ENCODE results near the gene CRYZL1. TPM values are rescaled to one million over a fixed set of nuclear protein-coding genes. Genes with fewer than 3 reads are reported as not detected.
A peak's percentile ranks its signal among the peaks of the same experiment; 100 is the strongest.

CRYZL1 gene
- total RNA-seq, 4 donors from 2014 or later: 14.8 to 29.4 (median 24.4) TPM

DNA sequence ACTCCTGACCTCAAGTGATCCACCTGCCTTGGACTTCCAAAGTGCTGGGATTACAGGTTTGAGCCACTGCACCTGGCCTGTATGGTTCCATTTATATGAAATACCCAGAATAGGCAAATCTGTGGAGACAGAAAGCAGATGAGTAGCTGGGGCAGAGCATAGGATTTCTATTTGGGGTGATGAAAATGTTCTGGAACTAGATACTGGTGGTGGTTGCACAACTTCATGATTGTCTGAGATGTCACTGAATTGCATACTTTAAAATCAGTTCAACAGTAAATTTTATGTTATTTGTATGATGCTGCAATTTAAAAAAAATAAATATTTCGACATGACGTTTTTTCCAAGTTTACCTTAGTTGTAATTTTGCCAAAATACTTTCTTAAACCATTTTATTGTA lies 24.6 kb upstream of the CRYZL1 start:
- Histone ChIP-seq H3K9me3 (no peaks in the 10 kb centered on the region), H3K27ac (peak overlapping the region in 1 of 4 donors; percentile 15), H3K4me1 (peaks cover 8 to 11% of the 10 kb centered on the region in 2 donors), H3K4me3 (no peak overlapping the region), H3K36me3 (no peaks in the 10 kb centered on the region), H3K27me3 (no peaks in the 10 kb centered on the region)
- DNase-seq (no peak), ATAC-seq (peak; percentile 86 to 90)
- in situ Hi-C loops (cut with MboI; ENCODE audit: low sequenced_read_pairs in 4 of 4) (loop anchor here in 1 of 4 donors (25.0 kb wide), 1 partner anchor 221 kb away; no protein-coding TSS in a partner anchor), intact Hi-C loops (cut with DNase I; ENCODE audit: low total_unique reads) (no loop called here)
- TF ChIP-seq CTCF (IDR thresholded peaks at IDR 0.05 in 4 of 5, conservative IDR thresholded peaks at IDR 0.05 in 1 of 5) (no peak), POLR2A (IDR thresholded peaks at IDR 0.05) (no peak)

DNA sequence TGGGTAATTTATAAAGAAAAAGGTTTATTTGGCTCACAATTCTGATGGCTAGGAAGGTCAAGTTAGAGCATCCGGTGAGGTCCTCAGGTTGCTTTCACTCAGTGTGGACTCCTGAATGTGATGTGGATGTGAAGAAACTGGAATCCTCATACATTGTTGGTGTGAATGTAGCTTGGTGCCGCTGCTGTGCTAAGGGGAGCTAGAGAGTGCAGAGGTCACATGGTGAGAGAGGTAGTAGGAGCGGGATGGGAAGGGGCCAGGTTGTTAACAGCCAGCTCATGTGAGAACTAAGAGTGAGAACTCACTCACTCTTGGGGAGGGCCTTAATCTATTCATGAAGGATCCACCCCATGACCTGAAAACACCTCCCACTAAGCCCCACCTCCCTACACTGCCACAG lies 22.6 kb upstream of the CRYZL1 start:
- in situ Hi-C loops (cut with MboI; ENCODE audit: low sequenced_read_pairs in 4 of 4): loop anchor here in 1 of 4 donors (25.0 kb wide), 1 partner anchor 223 kb away; no protein-coding TSS in a partner anchor
- intact Hi-C loops (cut with DNase I; ENCODE audit: low total_unique reads): no loop called here
- H3K9me3 ChIP-seq: no peaks in the 10 kb centered on the region
- no peak for DNase-seq
- no peaks in the 10 kb centered on the region for H3K27me3 ChIP-seq
- H3K27ac ChIP-seq: no peak overlapping the region
- no peaks in the 10 kb centered on the region for H3K36me3 ChIP-seq
- peaks cover 8 to 17% of the 10 kb centered on the region in 2 donors for H3K4me1 ChIP-seq
- TF ChIP-seq CTCF (IDR thresholded peaks at IDR 0.05 in 4 of 5, conservative IDR thresholded peaks at IDR 0.05 in 1 of 5) (no peak), POLR2A (IDR thresholded peaks at IDR 0.05) (no peak)
- ATAC-seq: no peak
- H3K4me3 ChIP-seq: no peak overlapping the region

GRCh38 chr21:33663241-33663640 lies 21.7 kb upstream of the CRYZL1 start:
- no peak for DNase-seq
- no peak for ATAC-seq
- no peaks in the 10 kb centered on the region for H3K27me3 ChIP-seq
- no peak overlapping the region for H3K27ac ChIP-seq
- intact Hi-C loops (cut with DNase I; ENCODE audit: low total_unique reads): no loop called here
- H3K9me3 ChIP-seq: no peaks in the 10 kb centered on the region
- no peak overlapping the region for H3K4me3 ChIP-seq
- in situ Hi-C loops (cut with MboI; ENCODE audit: low sequenced_read_pairs in 4 of 4): loop anchor here in 1 of 4 donors (25.0 kb wide), 1 partner anchor 224 kb away; no protein-coding TSS in a partner anchor
- H3K4me1 ChIP-seq: peaks cover 8 to 17% of the 10 kb centered on the region in 2 donors
- TF ChIP-seq POLR2A (IDR thresholded peaks at IDR 0.05) (no peak), CTCF (IDR thresholded peaks at IDR 0.05 in 4 of 5, conservative IDR thresholded peaks at IDR 0.05 in 1 of 5) (no peak)
- no peaks in the 10 kb centered on the region for H3K36me3 ChIP-seq

GRCh38 chr21:33662046-33662445 lies 20.5 kb upstream of the CRYZL1 start:
- DNase-seq: no peak
- Histone ChIP-seq H3K4me1 (peaks cover 8 to 21% of the 10 kb centered on the region in 2 donors), H3K27ac (no peak overlapping the region), H3K27me3 (no peaks in the 10 kb centered on the region), H3K4me3 (no peak overlapping the region), H3K36me3 (no peaks in the 10 kb centered on the region), H3K9me3 (no peaks in the 10 kb centered on the region)
- TF ChIP-seq POLR2A (IDR thresholded peaks at IDR 0.05) (no peak), CTCF (IDR thresholded peaks at IDR 0.05 in 4 of 5, conservative IDR thresholded peaks at IDR 0.05 in 1 of 5) (no peak)
- no peak for ATAC-seq
- intact Hi-C loops (cut with DNase I; ENCODE audit: low total_unique reads): no loop called here
- in situ Hi-C loops (cut with MboI; ENCODE audit: low sequenced_read_pairs in 4 of 4): loop anchor here in 1 of 4 donors (25.0 kb wide), 1 partner anchor 225 kb away; no protein-coding TSS in a partner anchor

DNA sequence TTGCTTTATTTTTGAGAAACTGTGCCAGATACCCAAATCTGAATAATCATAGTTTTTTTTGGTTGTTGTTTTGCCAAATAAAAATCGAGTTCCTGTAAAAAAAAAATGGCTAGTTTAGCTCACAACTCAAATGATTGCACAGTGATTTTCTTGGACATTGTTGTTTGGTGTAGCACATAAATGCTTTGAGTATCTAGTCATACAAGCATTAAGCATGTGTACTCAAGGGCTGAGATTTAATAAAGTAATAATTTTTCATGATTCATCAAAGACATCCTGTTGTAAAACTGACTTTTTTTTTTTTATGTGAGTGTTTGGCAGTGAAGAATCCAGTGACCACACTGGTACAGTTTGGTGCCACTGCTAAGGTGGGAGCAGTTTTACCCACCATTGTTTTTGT lies 19.6 kb upstream of the CRYZL1 start:
- Histone ChIP-seq H3K36me3 (no peaks in the 10 kb centered on the region), H3K4me3 (no peak overlapping the region), H3K27ac (no peak overlapping the region), H3K9me3 (no peaks in the 10 kb centered on the region), H3K27me3 (no peaks in the 10 kb centered on the region), H3K4me1 (peaks cover 8 to 23% of the 10 kb centered on the region in 2 donors)
- intact Hi-C loops (cut with DNase I; ENCODE audit: low total_unique reads): no loop called here
- DNase-seq: no peak
- ATAC-seq: no peak
- in situ Hi-C loops (cut with MboI; ENCODE audit: low sequenced_read_pairs in 4 of 4): loop anchor here in 1 of 4 donors (25.0 kb wide), 1 partner anchor 226 kb away; no protein-coding TSS in a partner anchor
- no peak for TF ChIP-seq POLR2A (IDR thresholded peaks at IDR 0.05)
- no peak for TF ChIP-seq CTCF (IDR thresholded peaks at IDR 0.05 in 4 of 5, conservative IDR thresholded peaks at IDR 0.05 in 1 of 5)
